HG03097 (cell line): ENCODE results near the gene IL22RA2.

Experiments used
- ATAC-seq: cut with Tn5 transposase; IDR thresholded peaks from one replicate; pipeline ENCODE4 v1.9.1; 2021; ENCODE audit not compliant: unreplicated experiment, low FRiP score

The IL22RA2 gene

GRCh38 chr6:137097526-137097925 lies 75.9 kb downstream of the IL22RA2 start:
- ATAC-seq: no peak

- ATAC-seq: no peak
Measured at GRCh38 chr6:137097057-137097456, 76.4 kb downstream of the IL22RA2 start.

- ATAC-seq: peak; percentile 58
Measured at GRCh38 chr6:137095651-137096238, 77.7 kb downstream of the IL22RA2 start.

- no peak for ATAC-seq
Measured at GRCh38 chr6:137095093-137095492, 78.4 kb downstream of the IL22RA2 start.

GRCh38 chr6:137094411-137095008 lies 78.9 kb downstream of the IL22RA2 start:
- peak; percentile 41 for ATAC-seq
